Fibroblast of skin of right quadriceps (primary cell): Measurements from ENCODE around the gene ACOXL.

Experiments used
- DNase-seq: peaks from one replicate; pipeline ENCODE4 v3.0.0-alpha.2; 2013

Gene ACOXL

DNA sequence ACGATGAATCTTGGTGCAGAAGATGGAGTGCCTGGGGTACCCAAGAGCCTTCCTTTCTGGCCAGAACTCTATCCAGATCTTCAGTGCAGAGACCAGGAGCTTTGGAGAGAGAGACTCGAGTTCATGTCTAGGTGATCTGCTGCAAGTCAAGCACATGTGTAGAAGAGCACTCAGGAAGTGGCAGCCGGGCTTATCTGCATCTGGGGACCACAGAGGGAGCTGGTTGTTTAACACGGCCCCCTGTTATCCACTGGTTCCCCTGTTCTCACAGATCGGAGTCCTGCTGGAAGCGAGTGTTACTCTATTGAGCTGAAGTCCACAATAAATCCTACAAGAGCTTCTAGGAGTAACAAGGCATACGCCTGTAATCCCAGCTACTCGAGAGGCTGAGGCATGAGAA lies 128.3 kb downstream of the ACOXL start:
- DNase-seq: no peak

DNA sequence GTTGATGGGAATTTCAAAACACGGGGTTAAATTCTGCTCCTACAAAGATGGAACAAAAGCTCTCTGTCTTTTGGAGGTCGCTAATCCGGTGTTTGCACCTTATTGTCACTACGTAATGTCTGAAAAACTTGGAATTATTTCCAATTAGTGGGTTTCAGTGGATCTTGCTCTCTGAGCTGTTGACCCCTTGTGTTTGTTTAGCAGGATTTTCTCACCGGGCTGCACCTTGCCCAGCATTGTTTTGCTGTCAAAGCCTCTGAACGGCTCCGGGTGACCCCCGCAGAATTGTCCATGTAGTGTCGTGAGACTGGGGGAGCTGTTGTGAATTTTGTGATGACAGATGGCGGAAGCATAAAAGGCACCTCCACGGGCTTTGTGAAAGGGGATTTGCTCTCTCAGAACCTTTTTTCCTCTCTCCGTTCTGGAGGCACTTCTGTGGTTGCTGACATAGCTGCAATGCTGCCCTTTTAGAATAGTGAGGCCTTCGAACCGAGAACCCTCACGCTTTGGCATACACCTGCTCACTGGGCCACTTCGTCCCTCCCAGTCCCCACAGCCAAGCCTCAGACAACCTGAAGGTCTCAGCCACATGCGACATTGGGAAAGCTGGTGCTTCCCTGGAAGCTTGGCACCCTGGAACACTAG lies 129.4 kb downstream of the ACOXL start:
- DNase-seq: no peak

DNA sequence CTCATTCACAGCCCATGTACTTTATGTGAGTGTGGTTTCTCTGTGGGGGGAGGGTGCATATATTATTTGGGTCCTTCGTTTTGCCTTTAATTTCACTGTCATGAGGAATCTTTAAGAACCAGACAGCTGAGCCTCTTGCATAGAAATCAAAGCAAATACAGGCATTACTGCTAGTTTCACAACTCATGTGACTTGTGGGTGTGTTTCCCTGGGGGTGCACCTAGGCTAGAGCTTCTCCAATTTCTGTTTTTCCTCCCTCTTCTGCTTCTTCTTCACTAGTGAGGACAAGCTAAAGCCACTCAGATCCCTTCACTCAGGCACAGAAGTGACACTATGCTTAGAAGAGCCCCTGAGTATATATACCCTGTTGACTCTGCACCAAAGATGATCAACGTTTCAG lies 131.4 kb downstream of the ACOXL start:
- no peak for DNase-seq

DNA sequence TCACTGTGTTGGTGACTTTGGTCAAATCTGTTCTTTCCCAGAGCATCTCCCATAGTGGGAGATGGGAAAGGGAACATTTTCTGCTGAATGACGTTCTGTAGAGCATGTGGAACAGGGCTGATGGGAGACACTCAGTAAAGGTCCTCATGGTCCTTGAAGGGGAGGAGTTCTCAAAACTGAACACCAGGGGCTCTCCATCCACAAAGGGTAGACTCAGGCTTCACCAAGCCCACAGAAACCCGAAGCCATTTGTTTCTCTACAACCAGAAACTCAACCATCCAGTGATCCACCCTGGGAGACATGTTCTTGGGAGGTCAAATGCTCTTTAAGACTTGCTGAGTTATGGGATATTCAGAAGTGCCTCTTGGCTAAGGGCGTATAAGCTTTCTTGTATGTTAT lies 131.8 kb downstream of the ACOXL start:
- no peak for DNase-seq

DNA sequence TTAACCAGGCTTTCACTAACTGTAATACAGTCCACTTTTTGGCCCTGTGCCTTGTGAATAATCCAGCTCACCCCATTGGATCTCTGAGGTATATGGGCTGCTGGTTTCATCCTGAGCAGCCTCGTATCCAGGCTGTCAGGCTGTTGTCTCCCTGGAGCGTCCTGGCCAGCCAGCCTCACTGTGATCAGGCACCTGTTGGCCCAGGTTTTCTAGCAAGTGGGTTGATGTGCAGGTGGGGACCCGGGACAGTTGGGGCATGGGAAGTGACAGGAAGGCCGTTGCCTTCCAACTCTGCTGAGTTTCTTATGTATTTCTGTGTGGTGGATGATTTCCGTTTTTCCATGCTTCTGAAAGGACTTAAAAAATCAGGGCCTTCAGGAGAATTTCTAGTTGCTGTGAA lies 132.4 kb downstream of the ACOXL start:
- no peak for DNase-seq

DNA sequence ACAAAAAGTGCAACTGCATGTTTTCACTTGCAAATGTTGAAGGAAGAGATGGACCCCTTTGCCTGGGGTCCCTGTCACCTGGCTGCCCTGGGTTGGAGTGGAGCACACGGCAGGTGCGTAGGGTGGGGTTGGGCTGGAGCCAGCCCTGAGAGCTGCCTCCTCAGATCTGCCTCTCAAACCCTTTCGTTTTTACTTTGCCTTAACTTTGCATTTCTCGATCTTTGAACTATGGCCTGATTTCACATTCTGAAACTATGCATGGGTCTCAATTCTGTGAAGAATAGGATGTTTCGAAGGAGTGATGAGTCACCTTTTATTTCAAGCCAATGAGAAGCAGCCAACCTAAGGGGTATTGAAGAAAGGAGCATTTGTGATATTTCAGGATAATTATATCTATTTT lies 132.8 kb downstream of the ACOXL start:
- DNase-seq: peak; percentile 5

DNA sequence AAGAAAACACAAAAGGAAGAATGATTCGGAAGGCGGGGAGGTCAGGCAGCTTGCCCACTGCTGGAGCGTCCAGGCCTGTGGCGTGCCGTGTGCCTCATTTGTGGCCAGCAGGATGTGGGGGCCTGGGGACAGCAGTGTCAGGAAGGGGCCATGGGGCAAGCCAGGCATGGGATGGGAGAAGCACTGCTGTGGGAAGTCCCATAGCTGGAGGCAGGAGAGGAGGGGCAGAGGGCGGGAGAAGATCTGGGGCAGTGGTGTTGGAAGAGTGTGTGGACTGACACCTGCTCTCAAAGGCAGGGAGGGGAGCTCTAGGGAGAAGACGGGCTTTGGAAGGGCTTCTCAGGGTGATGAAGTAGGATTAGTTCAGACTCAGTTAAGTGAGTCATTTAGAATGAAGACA lies 133.7 kb downstream of the ACOXL start:
- no peak for DNase-seq

DNA sequence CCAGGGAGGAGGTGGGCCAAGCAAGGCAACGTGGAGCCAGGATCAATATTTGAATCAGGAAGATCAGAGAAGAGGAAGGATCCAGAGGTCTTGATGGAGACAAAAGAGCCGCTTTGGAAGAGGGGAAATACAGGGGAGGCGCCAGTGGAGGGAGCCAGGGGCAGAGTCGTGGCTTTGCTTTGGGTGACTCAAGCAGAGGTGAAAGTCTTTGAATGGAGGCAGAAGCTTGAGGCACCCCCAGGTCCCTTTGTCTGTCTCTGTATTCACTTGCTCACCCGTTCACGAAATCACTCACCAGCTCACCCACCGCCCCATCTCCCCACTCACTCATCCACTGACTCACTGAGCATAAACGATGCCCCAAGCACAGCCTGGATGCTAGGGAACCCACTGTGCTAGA lies 134.1 kb downstream of the ACOXL start:
- DNase-seq: no peak

DNA sequence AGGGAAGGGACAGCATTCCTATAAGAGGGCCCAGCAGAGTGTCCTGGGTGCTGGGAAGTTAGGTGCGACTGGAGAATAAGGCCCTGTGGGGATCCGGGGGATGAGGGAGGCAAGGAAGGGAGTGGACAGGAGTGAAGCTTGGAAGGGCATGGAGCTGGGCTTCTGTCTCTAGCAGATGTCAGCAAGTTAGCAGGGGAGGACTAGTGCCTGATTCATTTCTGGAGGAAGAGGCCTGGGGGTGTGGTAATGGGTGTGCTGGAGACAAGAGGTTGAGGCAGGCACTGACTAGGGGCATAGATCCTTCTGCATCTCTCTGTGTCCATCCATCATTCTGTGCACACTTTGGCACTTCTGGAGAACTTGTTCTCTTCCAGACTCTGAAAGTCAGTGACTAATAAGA lies 134.7 kb downstream of the ACOXL start:
- DNase-seq: no peak

DNA sequence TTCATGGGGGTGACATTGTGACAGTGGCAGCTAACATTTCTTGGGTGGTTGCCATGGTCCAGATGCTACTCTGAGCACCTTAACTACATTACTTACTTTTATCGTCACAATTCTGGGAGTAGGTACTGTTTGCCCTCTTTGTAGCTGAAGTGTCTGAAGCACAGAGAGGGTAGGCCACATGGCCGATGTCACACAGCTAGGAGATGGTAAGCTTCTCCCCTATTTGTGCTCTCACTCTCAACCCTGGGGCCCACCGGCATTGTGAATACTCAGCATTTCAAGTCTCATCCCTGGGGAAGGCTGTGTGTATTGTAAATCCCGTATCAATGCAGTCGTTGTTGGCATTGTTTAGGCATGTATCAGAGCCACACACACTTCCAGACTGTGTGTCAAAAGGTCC lies 136.6 kb downstream of the ACOXL start:
- DNase-seq: no peak

DNA sequence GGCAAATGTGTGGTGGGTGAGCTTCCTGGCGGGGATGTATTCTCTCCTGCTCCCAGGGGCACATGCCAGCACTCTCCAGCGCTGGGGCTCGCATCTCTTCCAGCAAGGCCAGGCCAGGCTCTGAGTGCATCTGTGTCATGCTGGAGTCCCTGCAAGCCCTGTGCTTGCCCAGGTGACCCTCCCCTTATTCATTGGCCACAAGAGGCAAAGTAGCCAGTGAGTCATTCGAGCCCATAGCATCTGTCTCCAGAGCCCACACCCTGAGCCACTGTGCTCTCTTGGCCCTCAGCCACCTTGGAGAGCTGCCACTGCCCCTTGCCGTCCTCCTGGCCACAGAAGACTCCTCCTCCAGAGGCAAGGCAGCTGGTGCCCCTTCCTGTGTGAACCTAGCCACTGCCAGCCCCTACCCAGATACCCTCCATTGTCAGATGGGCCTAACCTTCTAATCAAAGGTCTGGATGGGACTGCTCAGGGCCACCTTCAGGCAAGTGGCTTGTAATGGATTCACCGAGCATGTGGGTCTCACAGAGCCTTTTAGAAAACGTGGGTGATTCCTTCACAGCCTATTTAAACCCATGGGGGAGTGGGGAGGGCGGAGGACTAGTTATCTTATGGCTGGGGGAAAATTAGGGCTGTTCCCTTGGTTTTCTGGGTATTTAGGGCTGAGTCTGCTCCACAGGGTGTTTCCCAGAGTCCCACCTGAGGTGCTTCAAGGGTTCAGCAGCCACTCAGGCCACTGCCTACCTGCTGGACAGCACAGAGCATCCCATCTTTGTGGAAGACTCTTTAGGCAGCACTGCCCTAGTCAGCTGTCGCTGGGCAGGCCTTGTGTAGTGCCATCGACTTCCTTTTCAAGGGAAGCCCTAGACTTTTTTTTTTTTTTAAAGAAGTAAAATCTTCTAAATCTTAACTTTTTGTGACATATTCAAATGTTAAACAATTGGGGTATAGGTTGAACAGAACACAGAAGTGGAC lies 137.4 kb downstream of the ACOXL start:
- DNase-seq: peak; percentile 5

DNA sequence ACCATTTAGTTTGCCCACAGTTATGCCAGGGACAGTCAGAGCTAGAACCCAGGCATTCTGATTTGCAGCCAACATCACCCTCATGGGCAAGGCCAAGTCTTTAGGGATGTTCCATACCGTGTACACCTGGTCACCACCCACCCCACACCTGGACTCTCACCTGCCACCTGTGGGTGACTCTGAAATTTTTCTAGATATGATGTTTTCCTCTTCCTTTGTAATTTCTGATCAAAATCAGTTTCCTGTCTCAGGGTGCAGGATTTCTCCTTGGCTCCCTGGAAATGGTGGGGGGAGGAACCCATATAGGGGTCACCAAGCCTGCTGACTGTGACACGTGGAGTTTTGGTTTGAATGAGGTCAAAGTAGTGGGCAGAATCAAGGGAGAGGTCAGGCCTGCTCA lies 138.2 kb downstream of the ACOXL start:
- no peak for DNase-seq

DNA sequence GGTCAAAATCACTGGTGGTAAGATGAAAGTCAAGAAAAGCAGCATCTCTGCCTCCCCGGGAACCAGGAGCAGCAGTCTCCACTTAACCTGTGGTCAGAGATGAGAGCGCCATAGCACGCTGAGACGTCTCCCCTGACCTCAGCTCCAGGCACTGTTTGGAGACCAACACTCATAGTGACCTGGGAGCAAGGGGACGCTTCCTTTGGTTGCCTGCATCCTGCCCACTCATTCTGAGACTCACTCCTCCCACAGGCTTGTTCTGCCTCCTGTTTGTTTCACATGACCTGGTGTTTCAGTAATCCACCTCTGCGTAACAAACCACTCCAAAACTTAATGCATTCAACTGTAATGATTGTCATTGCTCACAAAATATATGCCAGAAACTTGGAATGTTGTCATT lies 139.3 kb downstream of the ACOXL start:
- no peak for DNase-seq

DNA sequence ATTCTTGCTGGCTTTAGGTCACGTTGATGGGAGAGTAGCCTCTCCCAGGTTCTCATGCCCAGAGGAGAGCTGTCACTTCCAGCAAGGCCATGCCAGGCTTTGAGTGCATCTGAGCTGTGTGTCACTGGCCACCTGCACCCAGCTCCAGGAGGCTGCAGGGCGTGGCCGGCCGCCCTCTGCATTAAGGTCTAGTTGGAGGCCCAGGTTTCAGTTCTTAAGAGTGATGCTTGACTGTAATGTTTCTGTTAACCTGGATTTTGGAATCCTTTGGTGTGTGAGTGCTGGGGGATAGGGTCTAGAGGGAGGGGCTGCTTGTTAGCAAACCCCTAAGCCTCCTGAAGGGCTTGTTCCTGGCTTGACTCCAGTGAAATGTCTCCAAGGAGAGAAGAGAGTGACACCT lies 140.1 kb downstream of the ACOXL start:
- no peak for DNase-seq

DNA sequence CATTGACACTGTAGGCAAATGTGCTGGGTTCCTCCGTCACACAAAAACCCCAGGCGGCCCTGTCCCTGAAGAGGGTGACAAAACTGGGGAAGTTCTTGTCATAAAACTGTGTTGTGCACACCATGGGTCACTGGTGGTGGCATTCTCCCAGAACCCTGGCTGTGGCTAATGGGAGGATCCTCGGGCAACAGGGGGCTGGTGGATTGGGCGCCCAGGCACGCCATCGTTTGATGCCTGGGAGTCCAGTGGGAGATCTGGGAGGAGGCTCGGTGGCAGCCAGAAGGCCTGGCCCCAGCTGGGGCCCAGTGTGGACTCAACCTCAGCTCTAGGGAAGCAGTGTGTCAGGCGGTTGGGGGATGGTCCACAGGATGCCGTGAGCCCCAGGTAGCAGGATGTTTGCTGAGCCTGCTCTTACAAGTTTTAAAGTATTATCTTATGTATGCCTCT lies 140.7 kb downstream of the ACOXL start:
- DNase-seq: no peak

DNA sequence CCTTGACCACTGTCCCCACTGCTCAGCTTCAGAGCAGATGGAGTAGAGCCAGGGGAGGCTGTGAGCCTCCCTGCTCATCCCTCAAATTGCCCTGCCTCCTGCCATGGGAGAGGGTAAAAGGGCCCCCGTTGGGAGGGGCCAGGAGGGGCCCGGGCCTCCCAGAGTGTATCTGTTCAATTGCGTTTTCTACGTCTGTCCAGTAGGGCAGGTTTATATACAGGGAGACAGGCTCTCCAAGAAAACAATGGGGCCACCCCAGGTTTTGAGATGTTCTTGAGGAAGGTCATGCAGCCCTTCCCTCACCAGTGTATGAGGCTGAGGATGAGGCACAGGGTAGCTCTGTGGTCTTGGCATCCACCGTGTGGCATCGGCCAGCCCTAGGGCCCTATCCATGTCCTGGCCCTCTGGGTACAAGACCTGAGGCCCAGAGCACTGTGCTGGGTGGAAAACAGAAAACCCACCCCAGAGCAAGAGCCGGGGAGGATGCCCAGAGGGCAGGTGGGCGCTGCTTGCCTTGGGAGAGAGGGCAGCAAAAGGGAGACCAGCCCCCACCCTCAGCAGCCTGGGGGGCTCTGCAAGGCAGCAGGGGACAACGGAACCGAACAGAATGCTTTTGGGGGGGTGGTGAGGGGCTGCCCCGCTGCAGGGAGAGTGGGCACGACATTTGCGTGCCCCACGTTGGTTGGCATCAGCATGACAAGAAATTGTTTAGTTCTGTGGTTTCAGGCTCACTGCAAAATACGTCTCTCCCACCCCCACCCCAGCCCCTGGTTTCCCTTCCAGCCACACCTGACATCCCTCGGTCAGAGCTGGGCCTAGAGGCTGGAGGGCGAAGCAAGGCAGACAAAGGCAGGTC lies 141.5 kb downstream of the ACOXL start:
- no peak for DNase-seq

DNA sequence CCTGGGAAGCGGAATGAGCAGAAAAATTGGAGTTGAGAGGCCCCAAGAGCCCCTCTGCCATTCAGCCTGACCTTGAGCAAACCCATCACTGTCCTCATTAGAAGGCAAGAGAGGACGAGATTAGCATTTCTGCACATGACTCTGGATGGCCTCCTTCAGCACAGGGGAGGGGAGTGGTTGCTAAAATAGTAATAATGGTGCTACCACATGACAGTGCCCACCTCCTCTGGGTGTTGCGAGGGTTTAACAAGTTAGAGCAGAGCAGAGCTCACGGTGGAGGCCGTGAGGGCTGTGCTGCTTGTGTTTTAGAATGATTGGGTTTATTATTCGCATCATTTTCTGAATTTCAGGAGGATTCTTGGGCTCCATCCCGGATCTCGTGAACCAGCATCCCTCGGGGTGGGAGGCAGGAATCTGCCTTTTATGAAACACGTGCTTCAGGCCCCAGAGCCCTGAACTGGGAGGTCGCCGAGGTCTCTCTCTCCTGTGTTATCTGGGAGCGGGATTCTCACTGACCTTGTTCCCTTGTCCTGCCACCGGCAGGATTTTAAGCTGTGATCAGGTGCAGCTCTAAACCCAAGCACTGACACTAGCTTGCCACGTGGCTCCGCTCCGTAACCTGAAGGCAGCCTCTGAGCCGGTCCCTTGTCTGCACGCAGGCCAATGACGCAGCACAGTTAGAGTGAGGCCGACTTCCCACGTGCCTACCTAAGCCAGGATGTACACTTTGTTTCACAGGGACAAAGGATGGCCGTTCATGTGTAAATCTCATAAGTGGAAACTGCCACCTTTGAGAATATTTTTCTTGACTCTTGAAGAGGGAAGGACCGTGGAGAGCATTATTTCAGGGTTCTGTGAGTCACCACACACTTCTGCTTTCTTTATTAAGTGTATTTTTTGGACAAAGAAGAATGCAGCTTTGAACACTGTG lies 142.3 kb downstream of the ACOXL start:
- no peak for DNase-seq

DNA sequence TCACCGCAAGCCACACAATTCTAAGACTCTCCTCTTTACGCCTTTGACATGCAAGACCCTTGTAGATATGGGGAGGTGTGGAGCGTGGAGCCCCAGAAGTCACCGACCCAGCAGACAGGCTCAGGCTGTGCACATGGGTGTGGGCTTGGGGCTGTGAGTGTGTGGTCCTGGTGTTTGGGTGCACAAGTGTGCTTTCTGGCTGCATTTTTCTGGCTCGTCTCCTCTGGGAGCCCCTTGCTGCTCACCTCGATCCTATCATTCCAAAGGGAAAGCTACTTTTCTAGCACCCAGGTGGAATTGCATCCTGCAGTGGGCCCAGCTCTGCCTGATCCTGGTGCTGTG lies 143.0 kb downstream of the ACOXL start:
- no peak for DNase-seq

DNA sequence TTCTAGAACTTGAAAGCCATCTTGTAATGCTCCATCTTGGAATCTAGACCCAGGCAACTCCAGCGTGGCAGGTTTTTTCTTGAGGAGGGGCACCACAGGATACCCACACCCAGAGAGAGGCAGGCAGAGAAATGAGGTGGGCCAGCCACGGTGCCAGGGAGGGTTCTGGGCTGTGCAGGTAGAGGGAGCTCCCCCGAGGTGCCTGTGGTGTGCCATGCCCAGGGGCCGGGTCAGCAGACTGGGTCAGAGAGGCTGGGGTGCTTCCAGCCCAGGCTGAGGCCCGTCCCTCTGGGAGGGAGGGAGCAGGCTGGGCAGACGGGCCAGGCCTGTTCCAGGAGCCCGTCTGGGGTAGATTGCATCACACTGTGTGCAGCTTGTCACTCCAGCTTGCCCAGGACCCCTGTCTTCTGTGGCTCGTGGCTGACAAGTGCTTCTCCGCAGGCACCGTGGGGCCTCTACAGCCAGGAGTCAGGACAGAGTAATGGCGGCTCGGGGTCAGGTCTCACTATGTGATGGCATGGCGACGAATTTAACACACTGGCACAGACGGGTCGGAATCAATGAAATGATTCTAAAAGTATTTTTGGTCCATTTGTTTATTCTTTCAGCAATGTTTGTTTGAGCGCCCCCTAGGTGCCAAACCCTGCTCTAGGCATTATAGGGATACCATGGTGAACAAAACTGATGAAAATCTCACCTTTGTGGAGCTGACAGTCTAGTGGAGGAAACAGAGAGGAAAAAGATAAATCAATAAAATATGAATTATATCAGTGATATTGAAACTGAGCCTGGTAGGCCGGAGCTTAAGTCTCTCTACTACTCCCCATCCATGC lies 144.0 kb downstream of the ACOXL start:
- DNase-seq: no peak

DNA sequence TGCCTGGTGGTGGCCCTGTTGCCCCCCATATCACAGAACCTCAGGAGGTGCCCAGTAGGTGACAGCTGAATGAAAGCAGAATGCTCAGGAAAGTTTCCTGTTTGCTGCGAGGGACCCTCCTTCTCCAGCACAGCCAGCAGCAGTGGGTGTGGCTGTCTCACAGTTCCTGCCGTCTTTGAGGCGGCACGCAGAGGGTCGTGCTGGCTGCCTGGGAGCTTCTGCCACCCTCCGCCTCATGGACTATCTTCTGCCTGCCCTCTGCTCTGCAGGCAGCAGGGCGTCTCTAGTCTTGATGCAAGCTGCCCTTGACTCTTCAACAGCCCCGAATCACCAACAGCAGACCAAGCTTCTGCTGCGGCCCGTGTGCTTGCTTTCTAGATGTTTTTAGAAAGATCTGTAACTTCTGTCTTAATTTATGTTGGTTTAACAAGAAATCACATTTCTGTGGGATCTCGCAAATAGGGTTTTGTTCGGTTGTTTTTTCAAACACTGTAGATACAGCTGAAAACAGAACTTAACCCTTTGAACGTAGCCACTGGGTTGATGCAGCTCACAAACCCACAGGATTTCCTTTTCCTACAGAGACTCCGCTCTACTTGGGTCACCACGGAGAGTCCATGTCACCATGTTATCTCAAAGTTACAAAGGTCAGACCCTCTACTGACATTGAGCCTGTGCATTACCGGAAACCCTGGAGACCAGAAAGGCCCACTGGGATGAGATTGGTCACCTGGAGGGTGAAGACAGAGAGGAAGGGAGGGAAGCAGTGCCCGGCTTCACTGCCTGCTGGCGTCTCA lies 144.9 kb downstream of the ACOXL start:
- no peak for DNase-seq

DNA sequence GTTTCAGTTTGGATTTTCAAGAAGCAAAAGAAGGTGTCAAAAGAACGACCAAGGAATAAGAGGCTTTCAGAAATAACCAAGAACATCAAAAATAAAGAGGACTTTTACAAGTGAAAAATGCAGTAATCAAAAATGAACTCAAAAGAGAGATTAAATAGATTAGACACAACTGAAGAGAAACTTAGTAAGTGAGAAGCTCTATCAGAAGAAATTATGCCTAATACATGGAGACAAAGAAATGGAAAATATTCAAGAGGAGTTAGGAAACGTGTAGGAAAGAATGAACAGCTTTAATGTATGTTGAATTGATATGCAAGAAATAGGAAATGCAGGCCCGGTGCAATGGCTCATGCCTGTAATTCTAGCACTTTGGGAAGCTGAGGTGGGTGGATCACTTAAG lies 145.8 kb downstream of the ACOXL start:
- no peak for DNase-seq
